NCI-H2196 treated with DMSO at 0.1 percent for 48 hours (cell line): Measurements from ENCODE around the gene MKRN2OS.

Experiments
- DNase-seq: peaks from one replicate; lab custom pipeline; 2025; ENCODE audit not compliant: unreplicated experiment; lab: John Stamatoyannopoulos, UW

The MKRN2OS gene

DNA sequence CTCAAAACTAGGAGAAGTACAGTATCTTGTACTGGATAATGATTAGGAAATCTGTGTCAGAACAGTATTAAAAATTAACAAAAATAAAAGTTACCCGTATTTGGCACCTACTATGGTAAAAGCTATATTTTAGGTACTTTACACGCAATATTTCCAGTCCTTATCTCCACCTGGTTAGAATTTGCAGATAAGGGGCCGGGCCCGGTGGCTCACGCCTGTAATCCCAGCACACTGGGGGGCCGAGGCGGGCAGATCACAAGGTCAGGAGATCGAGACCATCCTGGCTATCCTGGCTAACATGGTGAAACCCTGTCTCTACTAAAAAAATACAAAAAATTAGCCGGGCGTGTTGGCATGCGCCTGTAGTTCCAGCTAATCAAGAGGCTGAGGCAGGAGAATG is 28.4 kb downstream of the MKRN2OS start:
- no peak for DNase-seq

- no peak for DNase-seq
Observed at GRCh38 chr3:12515631-12516030, 29.7 kb downstream of the MKRN2OS start.

- DNase-seq = no peak
Observed at GRCh38 chr3:12513694-12514446, 31.4 kb downstream of the MKRN2OS start.

DNA sequence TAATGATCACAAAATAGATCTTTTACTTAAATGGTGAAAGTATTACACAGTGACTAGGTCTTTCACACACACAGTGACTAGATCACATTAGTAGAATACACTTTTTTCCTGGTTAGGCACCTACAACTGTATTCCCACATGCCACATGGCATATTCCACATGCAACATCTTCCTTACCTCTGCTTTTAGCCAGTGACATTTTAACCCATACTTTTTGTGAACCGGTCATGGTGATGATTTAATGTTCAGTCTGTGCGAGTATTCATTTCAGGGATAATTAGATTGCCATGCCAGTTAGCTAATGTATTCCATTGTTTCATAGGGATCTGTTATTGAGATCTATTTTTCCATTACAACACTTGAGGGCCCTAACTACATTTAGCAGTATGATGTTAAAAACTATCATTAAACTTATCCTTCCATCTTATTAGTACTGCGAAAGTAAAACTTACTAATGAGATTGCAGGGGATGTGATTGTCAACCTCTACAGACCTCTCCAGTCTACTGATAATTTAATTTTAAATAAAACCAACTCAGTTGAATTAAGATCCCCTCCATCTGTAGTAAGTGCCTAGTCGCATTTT is 32.7 kb downstream of the MKRN2OS start:
- no peak for DNase-seq

- no peak for DNase-seq
Observed at GRCh38 chr3:12509466-12509865, 35.8 kb downstream of the MKRN2OS start.

DNA sequence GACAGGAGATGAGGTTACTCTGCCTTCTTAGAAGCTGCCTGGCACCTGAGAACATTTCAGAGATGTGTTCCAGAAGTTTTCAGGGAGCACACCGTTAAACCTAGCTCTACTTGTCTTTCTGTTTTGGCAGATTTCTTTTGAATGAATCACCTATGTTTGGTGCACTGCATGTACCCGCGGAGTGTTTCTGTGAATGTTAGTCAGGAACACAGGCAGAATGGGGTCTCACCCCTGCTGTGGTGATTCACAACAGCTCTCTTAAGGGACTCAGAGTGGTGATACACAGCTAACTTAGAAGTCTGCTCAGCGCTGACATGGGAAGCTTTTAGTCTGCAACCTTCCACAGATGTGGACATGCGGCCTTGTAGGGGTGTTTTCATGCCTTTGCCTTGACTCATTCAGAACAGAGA is 37.0 kb downstream of the MKRN2OS start:
- no peak for DNase-seq

GRCh38 chr3:12507591-12508281 is 37.6 kb downstream of the MKRN2OS start:
- no peak for DNase-seq

DNA sequence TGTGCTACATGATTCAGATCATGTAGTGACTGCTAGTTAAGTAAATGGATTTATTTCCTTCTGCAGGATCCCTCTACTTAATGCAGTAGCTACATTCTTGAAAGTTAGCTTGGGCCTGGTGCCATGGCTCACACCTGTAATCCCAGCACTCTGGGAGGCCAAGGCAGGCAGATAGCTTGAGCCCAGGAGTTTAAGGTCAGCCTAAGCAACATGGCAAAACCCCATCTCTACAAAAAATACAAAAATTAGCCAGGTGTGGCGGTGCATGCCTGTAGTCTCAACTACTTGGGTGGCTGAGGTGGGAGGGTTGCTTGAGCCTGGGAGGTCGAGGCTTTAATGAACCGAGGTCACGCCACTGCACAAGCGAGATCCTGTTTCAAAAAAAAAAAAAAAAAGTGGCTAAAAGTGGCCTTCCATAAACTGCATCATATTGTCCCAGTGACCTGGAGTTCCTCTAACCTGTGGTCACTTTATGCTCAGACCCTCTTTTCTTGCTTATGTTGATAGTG is 39.0 kb downstream of the MKRN2OS start:
- no peak for DNase-seq

DNA sequence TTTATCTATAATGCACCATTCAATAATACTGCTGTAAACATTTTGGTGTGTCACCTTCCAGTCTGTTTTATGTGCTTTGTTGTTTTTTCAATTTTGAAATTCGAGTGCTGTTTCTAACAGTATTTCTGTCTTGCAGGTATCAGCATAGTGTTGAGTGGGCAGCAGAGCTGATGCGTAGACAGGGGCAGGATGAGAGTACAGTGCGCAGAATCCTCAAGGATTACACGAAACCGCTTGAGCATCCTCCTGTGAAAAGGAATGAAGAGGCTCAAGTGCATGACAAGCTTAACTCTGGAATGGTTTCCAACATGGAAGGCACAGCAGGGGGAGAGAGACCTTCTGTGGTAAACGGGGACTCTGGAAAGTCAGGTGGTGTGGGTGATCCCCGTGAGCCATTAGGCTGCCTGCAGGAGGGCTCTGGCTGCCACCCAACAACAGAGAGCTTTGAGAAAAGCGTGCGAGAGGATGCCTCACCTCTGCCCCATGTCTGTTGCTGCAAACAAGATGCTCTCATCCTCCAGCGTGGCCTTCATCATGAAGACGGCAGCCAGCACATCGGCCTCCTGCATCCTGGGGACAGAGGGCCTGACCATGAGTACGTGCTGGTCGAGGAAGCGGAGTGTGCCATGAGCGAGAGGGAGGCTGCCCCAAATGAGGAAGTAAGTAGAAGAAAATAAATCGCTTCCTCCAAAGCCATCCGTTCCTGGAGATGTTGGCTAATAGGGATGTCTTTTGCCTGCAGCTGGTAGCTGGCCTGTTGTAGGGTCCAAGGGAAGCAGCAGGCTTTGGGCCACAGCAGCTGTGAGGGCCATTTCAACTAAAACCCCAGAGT is 42.0 kb downstream of the MKRN2OS start:
- DNase-seq = no peak

- no peak for DNase-seq
Observed at GRCh38 chr3:12501360-12502020, 43.8 kb downstream of the MKRN2OS start.

DNA sequence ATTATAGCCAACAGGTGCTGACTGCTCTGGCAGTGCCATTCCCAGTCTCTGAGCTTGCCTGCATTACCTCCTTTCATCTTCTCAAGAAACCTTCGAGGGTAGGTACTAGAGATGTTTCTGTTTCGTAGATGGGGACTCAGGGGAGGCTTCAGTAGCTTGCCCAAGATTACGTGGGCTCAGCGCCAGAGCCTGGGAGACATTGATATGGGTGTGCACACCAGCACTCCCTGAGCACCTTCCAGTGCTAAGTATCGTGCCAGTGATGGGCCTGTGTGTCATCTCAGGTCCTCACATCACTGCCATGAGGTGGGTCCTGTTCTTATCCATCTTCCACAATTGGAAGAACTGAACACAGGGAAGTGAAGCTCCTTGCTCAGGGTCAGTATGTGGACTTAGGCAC is 45.8 kb downstream of the MKRN2OS start:
- DNase-seq = no peak

DNA sequence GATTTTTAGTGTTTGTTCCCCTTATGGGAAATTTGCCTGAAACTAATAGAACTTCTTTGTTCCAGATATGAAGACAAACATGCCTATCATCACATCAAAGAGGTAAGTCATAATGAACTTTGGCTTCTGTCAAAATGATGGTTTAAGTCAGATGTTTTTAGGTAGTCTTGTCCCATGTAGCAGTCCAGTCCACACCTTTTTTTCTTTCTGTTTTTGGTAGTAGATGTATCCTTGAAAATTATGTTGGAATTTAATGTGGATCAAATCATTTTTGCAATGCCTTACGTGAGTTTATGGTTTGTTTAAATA is 48.9 kb downstream of the MKRN2OS start:
- no peak for DNase-seq

- no peak for DNase-seq
Observed at GRCh38 chr3:12495749-12496452, 49.4 kb downstream of the MKRN2OS start.

DNA sequence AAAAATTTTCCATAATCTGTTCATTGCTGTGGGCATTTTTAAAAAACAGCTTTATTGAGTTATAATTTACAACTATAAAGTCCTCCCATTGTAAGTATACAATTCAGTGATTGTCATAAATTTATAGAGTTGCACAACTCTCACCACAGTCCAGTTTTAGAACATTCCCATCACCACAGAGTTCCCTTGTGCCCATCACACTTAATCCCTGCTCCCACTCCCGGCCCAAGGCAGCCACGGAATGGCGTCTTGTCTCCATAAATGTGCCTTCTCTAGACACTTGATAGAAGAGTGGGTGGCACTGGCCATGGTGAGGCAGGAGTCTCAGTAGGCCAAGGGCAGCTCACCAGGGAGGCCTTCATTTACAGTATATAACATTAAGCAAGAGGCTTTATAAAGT is 54.8 kb downstream of the MKRN2OS start:
- DNase-seq = no peak

GRCh38 chr3:12489832-12490231 is 55.5 kb downstream of the MKRN2OS start:
- DNase-seq = no peak
